ENCODE results near the gene CDH18.

DNA sequence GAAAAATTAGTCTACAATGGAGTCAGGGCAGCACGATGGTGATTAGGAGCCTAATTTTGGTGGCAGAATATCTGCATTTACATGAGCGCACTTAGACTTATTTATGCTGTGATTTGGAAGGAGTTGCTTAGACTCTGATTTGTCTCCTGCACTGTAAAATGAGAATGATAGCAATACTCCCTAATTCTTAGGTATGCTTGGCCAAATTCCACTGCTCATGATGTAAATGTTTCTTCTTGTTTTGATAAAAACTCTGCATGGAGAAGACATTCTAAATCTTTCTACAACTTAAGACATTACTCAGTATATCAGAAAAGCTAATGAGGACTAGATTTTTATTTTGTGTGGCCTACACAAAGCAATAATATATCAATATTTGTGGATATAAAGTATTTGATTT lies 205.4 kb downstream of the CDH18 start:
- TF ChIP-seq, protein P1, sequence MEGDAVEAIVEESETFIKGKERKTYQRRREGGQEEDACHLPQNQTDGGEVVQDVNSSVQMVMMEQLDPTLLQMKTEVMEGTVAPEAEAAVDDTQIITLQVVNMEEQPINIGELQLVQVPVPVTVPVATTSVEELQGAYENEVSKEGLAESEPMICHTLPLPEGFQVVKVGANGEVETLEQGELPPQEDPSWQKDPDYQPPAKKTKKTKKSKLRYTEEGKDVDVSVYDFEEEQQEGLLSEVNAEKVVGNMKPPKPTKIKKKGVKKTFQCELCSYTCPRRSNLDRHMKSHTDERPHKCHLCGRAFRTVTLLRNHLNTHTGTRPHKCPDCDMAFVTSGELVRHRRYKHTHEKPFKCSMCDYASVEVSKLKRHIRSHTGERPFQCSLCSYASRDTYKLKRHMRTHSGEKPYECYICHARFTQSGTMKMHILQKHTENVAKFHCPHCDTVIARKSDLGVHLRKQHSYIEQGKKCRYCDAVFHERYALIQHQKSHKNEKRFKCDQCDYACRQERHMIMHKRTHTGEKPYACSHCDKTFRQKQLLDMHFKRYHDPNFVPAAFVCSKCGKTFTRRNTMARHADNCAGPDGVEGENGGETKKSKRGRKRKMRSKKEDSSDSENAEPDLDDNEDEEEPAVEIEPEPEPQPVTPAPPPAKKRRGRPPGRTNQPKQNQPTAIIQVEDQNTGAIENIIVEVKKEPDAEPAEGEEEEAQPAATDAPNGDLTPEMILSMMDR (conservative IDR thresholded peaks at IDR 0.05; ENCODE audit: low read depth, low read length) = no peak
- TF ChIP-seq EZH2phosphoT487 (IDR thresholded peaks at IDR 0.05; ENCODE audit: borderline replicate concordance, low read length) (no peak), EZH2 (IDR thresholded peaks at IDR 0.05; ENCODE audit: low read length, unreplicated experiment) (no peak)
